K562 (cell line): ENCODE results near the gene CCDC28B. TPM values are rescaled to one million over a fixed set of nuclear protein-coding genes. Genes with fewer than 3 reads are reported as not detected.

ENCODE experiments used
- ATAC-seq: fragments of 200-7000 bp; cut with Tn5 transposase; 3 replicates; pipeline ENCODE4 v1.9.1; 2020; ENCODE audit warnings: moderate library complexity
- BruUV-seq: library from RNA; stranded (reverse); fragments of 400-500 nt; replicated peaks from 2 replicates; lab custom pipeline; 2021; lab: Mats Ljungman, UMichigan
- CTCF ChIA-PET: fragments of 300-600 bp; formaldehyde crosslinking; extraction: SDS; loops from one replicate; lab custom pipeline; 2021; ENCODE audit warnings: low intra/inter-chr PET ratio; lab: Yijun Ruan, JAX
- POLR2A ChIA-PET: fragments of 300-600, 350-650 bp; sonication (Branson Sonifier 250); formaldehyde crosslinking; extraction: SDS; loops from one replicate; lab custom pipeline; 2021; ENCODE audit warnings: antibody characterized with exemption, inconsistent platforms; lab: Yijun Ruan, JAX
- DNase-seq, 4 experiments: peaks; one replicate each; pipeline versions ENCODE4 v3.0.0 to v3.0.0-alpha.2; 2011 to 2018; ENCODE audit warnings: low spot score in 3 of 4, mixed read lengths in 3 of 4; ENCODE audit errors: extremely low read depth in 1 of 4
- FAIRE-seq: peaks from 2 replicates; lab custom pipeline; 2011; peaks lifted over from hg19 to GRCh38; lab: Jason Lieb, UNC
- H2AFZ ChIP-seq: 2 replicates; pipeline ENCODE4 v1.6.0; 2011; ENCODE audit warnings: low read depth, low read length, control low read depth, inconsistent platforms
- H3K27ac ChIP-seq: fragments of 200-600 bp; 3 replicates; pipeline ENCODE4 v1.8.0; 2011; ENCODE audit warnings: low read depth, mild to moderate bottlenecking, control low read depth, inconsistent platforms, low read length, moderate library complexity, mixed read lengths; ENCODE audit errors: extremely low read depth
- H3K27me3 ChIP-seq, 2 experiments: fragments of 300-600 bp in 1 of 2; 2 replicates in 1 of 2; 3 replicates in 1 of 2; pipeline versions ENCODE4 v1.6.0 to v1.8.0; 2011; ENCODE audit warnings: inconsistent platforms in 2 of 2, low read length in 2 of 2, mild to moderate bottlenecking in 1 of 2, mixed read lengths in 1 of 2, moderate library complexity in 1 of 2; ENCODE audit not compliant: control insufficient read depth in 2 of 2, insufficient read depth in 2 of 2
- H3K36me3 ChIP-seq: fragments of 300-600 bp; 3 replicates; pipeline ENCODE4 v1.8.0; 2011; ENCODE audit warnings: mild to moderate bottlenecking, low read length, inconsistent platforms; ENCODE audit not compliant: control insufficient read depth, insufficient read depth
- H3K4me1 ChIP-seq, 2 experiments: fragments of 200-600 bp in 1 of 2; replicated peaks in 1 of 2; 2 replicates in 1 of 2; 3 replicates in 1 of 2; pipeline versions ENCODE4 v1.5.1 to v1.8.0; 2011; ENCODE audit warnings: inconsistent platforms in 2 of 2, low read length in 2 of 2, mild to moderate bottlenecking in 1 of 2, mixed read lengths in 1 of 2, moderate library complexity in 1 of 2; ENCODE audit not compliant: control insufficient read depth in 2 of 2, insufficient read depth in 2 of 2
- H3K4me2 ChIP-seq: 2 replicates; pipeline ENCODE4 v1.6.1; 2011; ENCODE audit warnings: low read length, control low read depth, inconsistent platforms, mixed read lengths; ENCODE audit not compliant: insufficient read depth
- H3K4me3 ChIP-seq: fragments of 200-600 bp; sonication (generic), shearing (Covaris generic); 2 replicates; pipeline ENCODE4 v1.5.1; 2016; ENCODE audit warnings: control low read depth, inconsistent platforms
- H3K79me2 ChIP-seq: fragments of 200-600 bp; 3 replicates; pipeline ENCODE4 v1.8.0; 2011; ENCODE audit warnings: low read length, inconsistent platforms; ENCODE audit not compliant: control insufficient read depth, insufficient read depth
- H3K9ac ChIP-seq, 2 experiments: 2 replicates each; pipeline versions ENCODE4 v1.6.0 to v1.6.1; 2011; ENCODE audit warnings: low read depth in 2 of 2, low read length in 2 of 2, control low read depth in 1 of 2, inconsistent platforms in 1 of 2, mild to moderate bottlenecking in 1 of 2, mixed read lengths in 1 of 2; ENCODE audit not compliant: insufficient read depth in 1 of 2
- H3K9me1 ChIP-seq: one replicate; pipeline ENCODE4 v1.6.0; 2011; ENCODE audit warnings: inconsistent platforms, mild to moderate bottlenecking, low read length, moderate library complexity; ENCODE audit not compliant: control insufficient read depth, insufficient read depth
- H3K9me3 ChIP-seq: replicated peaks from 2 replicates; pipeline ENCODE4 v1.5.1; 2011; ENCODE audit warnings: low read depth, low read length, inconsistent platforms; ENCODE audit not compliant: control insufficient read depth, insufficient read depth
- H4K20me1 ChIP-seq: replicated peaks from 2 replicates; pipeline ENCODE4 v1.6.1; 2011; ENCODE audit warnings: low read length, inconsistent platforms, mixed read lengths; ENCODE audit not compliant: control insufficient read depth, insufficient read depth
- DNMT1 ChIP-seq: fragments of 450-650 bp; IDR thresholded peaks from 2 replicates; pipeline ENCODE4 v1.6.1; 2016; ENCODE audit warnings: antibody characterized with exemption, mild to moderate bottlenecking
- FOXJ2 ChIP-seq: fragments of 200-800 bp; sonication (Bioruptor generic); IDR thresholded peaks from 2 replicates; pipeline ENCODE4 v1.6.1; 2016; ENCODE audit warnings: missing genetic modification characterization, missing compliant biosample characterization
- HMGN3 ChIP-seq: IDR thresholded peaks from 2 replicates; pipeline ENCODE4 v1.6.1; 2011; ENCODE audit warnings: borderline replicate concordance, low read depth, mild to moderate bottlenecking, mixed read lengths, low read length; ENCODE audit not compliant: insufficient read length; ENCODE audit errors: extremely low read depth
- LCOR ChIP-seq: sonication (generic); formaldehyde crosslinking; IDR thresholded peaks from 2 replicates; pipeline ENCODE4 v1.8.0; 2022; ENCODE audit warnings: mild to moderate bottlenecking, missing genetic modification reagents
- NFIC ChIP-seq: fragments of 450-650 bp; IDR thresholded peaks from 2 replicates; pipeline ENCODE4 v1.6.1; 2017; ENCODE audit warnings: mild to moderate bottlenecking, inconsistent platforms
- PML ChIP-seq: IDR thresholded peaks from 2 replicates; pipeline ENCODE4 v1.6.1; 2012; ENCODE audit warnings: low read length, inconsistent platforms
- POLR2AphosphoS2 ChIP-seq: IDR thresholded peaks from 2 replicates; pipeline ENCODE4 v1.6.1; 2012; ENCODE audit warnings: low read length, improper control_type of control experiment
- POLR3G ChIP-seq: IDR thresholded peaks from 2 replicates; pipeline ENCODE4 v1.6.1; 2011; ENCODE audit not compliant: insufficient read length, insufficient replicate concordance; ENCODE audit errors: extremely low read depth
- RFX1 ChIP-seq: fragments of 450-650 bp; IDR thresholded peaks from 2 replicates; pipeline ENCODE4 v1.6.1; 2016; ENCODE audit warnings: mild to moderate bottlenecking, moderate library complexity
- ZNF785 ChIP-seq: fragments of 250-450 bp; sonication (Bioruptor Pico); IDR thresholded peaks from 2 replicates; pipeline ENCODE4 v1.4.0; 2020; ENCODE audit warnings: mild to moderate bottlenecking
- WGBS: fragments of 100-300 bp; shearing (Covaris generic); methylation state at CpG from one replicate; pipeline ENCODE4 v1.1.6; 2016; ENCODE audit warnings: low coverage, mixed read lengths; ENCODE audit not compliant: insufficient coverage; ENCODE audit errors: missing lambda C conversion rate; 5-methylcytosine and 5-hydroxymethylcytosine counted together
- in situ Hi-C: fragments of 300-500 bp; cut with MboI; formaldehyde crosslinking; loops from 4 replicates; pipeline ENCODE4 v1.15.0; 2018; ENCODE audit warnings: inconsistent platforms, mixed read lengths
- intact Hi-C: fragments of 100-400 bp; cut with micrococcal nuclease; formaldehyde crosslinking; loops from 2 replicates; pipeline ENCODE4 v1.14.2; 2022
- polyA plus RNA-seq, 8 experiments: library from polyadenylated mRNA; depleted of rRNA in 4 of 8; stranded (reverse) in 5 of 8; unstranded in 3 of 8; fragments of >200 nt; fragmentation: Nextera tagmentation in 2 of 8; fragmentation: Illumina TruSeq in 1 of 8; extraction: Ambion mirVana in 2 of 8; extraction: Trizol in 1 of 8; gene quantifications; 2 replicates each; pipeline versions ENCODE4 v1.2.1 to v1.2.3, GENCODE V29; 2011 to 2014; ENCODE audit warnings: inconsistent platforms in 1 of 8, missing spikeins in 1 of 8
- total RNA-seq, 7 experiments: library from RNA; depleted of rRNA in 6 of 7; stranded (reverse); fragments of >200 nt in 6 of 7; fragmentation: Illumina TruSeq in 2 of 7; extraction: Trizol in 2 of 7; gene quantifications; 2 replicates each; pipeline versions ENCODE4 v1.2.1 to v1.2.3, GENCODE V29; 2011 to 2021; ENCODE audit warnings: low replicate concordance in 1 of 7
- TF ChIP-seq, protein P1 (sequence below): fragments of 250-450 bp; sonication (Bioruptor Pico); IDR thresholded peaks from 2 replicates; pipeline ENCODE4 v1.8.0; 2022; ENCODE audit warnings: moderate library complexity, mild to moderate bottlenecking, inconsistent platforms
- TF ChIP-seq, protein P2 (sequence below): sonication (generic); formaldehyde crosslinking; IDR thresholded peaks from 2 replicates; pipeline ENCODE4 v1.8.0; 2022; ENCODE audit warnings: missing genetic modification reagents, mild to moderate bottlenecking, moderate library complexity, borderline replicate concordance
- TF ChIP-seq, protein P3 (sequence below), 2 experiments: fragments of 450-650 bp; IDR thresholded peaks; 2 replicates each; pipeline ENCODE4 v1.6.1; 2016; ENCODE audit warnings: mild to moderate bottlenecking in 2 of 2, borderline replicate concordance in 1 of 2, low read depth in 1 of 2, moderate library complexity in 1 of 2

CCDC28B gene
- total and polyA plus RNA-seq, 9 of the 15 experiments (the other 6 are each of a cell fraction or from before 2014, with no cell fraction given), result 5.7 to 54.5 (median 31.7) TPM

- ChIA-PET CTCF (no interaction called here), POLR2A (interaction anchor here (0.5 to 7.8 kb wide), 7 partner anchors 8 to 126 kb away, joined by 3 to 80 read pairs (median 5); partner anchors contain the start of gene CCDC28B)
- intact Hi-C loops, result loop anchor here (5.0 kb wide), 1 partner anchor 38 kb away; the partner anchor contains the start of gene FAM167B
- Histone ChIP-seq H3K4me3 (no peak within 1 kb of the TSS), H3K9ac (peak within 1 kb of the TSS in 1 of 2 experiments; percentile 62; a peak in 2 of 4 replicates), H3K9me3 (no peaks in the 10 kb centered on the region), H4K20me1 (no peaks in the 10 kb centered on the region), H3K27me3 (no peaks in the 10 kb centered on the region), H3K27ac (no peak within 1 kb of the TSS), H3K4me2 (no peak within 1 kb of the TSS), H3K4me1 (peaks cover 10 to 28% of the 10 kb centered on the region in 2 experiments; a peak in 4 of 5 replicates), H3K9me1 (peaks cover 4% of the 10 kb centered on the region), H2AFZ (no peak within 1 kb of the TSS), H3K79me2 (peaks cover 13% of the 10 kb centered on the region), H3K36me3 (peaks cover 28% of the 10 kb centered on the region; the same call in 2 of the 3 replicates)
- 80% methylated on average over 5 of the region's 5 CpGs for WGBS
- BruUV-seq, result no TSS peak
- ATAC-seq, result no peak; the same call in 1 of the 3 replicates
- in situ Hi-C loops, result no loop called here
- peak; percentile 66 for FAIRE-seq
- peak in 1 of 4 experiments; percentile 57 for DNase-seq
- TF ChIP-seq ZNF785 (CRISPR knock-in tag) (no peak), POLR3G (no peak), NFIC (peak; percentile 54), FOXJ2 (tag) (peak; percentile 85), PML (no peak), HMGN3 (no peak), RFX1 (peak; percentile 89), DNMT1 (no peak), LCOR (0 out of 2 replicates have a peak, but pooled peaks have one; percentile 49), POLR2AphosphoS2 (0 out of 2 replicates have a peak, but pooled peaks have one; percentile 31)
- TF ChIP-seq, protein P1, sequence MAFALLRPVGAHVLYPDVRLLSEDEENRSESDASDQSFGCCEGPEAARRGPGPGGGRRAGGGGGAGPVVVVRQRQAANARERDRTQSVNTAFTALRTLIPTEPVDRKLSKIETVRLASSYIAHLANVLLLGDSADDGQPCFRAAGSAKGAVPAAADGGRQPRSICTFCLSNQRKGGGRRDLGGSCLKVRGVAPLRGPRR (CRISPR knock-in tag), result no peak
- TF ChIP-seq, protein P2, sequence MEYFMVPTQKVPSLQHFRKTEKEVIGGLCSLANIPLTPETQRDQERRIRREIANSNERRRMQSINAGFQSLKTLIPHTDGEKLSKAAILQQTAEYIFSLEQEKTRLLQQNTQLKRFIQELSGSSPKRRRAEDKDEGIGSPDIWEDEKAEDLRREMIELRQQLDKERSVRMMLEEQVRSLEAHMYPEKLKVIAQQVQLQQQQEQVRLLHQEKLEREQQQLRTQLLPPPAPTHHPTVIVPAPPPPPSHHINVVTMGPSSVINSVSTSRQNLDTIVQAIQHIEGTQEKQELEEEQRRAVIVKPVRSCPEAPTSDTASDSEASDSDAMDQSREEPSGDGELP (CRISPR knock-in tag), result peak; percentile 69; the same call in 1 of the 2 replicates
- TF ChIP-seq, protein P3, sequence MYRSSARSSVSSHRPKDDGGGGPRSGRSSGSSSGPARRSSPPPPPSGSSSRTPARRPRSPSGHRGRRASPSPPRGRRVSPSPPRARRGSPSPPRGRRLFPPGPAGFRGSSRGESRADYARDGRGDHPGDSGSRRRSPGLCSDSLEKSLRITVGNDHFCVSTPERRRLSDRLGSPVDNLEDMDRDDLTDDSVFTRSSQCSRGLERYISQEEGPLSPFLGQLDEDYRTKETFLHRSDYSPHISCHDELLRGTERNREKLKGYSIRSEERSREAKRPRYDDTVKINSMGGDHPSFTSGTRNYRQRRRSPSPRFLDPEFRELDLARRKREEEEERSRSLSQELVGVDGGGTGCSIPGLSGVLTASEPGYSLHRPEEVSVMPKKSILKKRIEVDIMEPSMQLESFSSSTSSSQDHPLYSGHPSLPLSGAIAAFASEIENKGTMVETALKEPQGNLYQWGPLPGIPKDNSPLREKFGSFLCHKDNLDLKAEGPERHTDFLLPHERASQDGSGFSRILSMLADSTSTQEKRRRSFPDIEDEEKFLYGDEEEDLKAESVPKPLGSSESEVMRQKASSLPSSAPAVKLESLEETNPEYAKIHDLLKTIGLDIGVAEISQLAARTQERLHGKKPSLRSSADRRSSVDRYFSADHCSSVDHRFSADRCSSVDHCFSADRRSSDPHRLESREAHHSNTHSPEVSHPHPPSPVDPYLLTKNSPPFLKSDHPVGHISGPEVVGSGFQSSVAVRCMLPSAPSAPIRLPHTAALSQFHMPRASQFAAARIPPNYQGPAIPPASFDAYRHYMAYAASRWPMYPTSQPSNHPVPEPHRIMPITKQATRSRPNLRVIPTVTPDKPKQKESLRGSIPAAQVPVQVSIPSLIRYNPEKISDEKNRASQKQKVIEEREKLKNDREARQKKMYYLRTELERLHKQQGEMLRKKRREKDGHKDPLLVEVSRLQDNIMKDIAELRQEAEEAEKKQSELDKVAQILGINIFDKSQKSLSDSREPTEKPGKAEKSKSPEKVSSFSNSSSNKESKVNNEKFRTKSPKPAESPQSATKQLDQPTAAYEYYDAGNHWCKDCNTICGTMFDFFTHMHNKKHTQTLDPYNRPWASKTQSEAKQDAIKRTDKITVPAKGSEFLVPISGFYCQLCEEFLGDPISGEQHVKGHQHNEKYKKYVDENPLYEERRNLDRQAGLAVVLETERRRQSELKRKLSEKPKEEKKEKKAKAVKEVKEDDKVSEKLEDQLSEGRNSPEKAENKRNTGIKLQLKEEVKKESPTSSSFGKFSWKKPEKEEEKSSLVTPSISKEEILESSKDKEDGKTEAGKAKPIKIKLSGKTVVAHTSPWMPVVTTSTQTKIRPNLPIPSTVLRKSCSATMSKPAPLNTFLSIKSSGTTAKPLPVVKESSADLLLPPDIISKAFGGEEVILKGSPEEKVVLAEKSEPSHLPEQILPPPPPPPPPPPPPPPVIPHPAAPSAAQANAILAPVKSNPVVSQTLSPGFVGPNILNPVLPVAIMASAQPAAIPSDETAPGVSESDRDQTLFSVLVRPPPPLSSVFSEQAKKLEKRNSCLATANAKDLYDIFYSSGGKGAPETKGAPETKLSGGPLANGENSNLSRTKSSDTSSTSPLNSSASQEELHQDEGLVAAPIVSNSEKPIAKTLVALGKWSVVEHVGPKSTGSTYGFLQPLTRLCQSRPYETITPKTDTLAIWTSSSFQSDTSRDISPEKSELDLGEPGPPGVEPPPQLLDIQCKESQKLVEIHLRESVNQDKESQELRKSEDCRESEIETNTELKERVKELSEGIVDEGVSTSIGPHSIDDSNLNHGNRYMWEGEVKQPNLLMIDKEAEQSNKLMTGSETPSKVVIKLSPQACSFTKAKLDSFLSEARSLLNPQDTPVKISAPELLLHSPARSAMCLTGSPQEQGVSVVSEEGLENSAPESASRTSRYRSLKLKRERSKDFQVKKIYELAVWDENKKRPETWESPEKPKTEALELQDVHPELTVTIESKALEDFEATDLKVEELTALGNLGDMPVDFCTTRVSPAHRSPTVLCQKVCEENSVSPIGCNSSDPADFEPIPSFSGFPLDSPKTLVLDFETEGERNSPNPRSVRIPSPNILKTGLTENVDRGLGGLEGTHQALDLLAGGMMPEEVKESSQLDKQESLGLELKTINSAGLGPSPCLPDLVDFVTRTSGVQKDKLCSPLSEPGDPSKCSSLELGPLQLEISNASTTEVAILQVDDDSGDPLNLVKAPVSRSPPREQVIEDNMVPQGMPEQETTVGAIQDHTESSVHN (IDR thresholded peaks at IDR 0.05; ENCODE audit: borderline replicate concordance in 1 of 2, low read depth in 1 of 2), result no peak
Measured at GRCh38 chr1:32208891-32209328, 8.5 kb downstream of the CCDC28B start, which contains the start of gene DCDC2B. Gene DCDC2B (plus strand): TSS chr1:32209089. CDS start chr1:32209094, 5 bp downstream.
